PC-3 (cell line): Measurements from ENCODE around the gene EVA1A.

Experiments used
- EZH2 ChIP-seq: fragments of 300-600 bp; sonication (generic); IDR thresholded peaks from one replicate; pipeline ENCODE4 v1.6.1; 2017; ENCODE audit warnings: antibody characterized with exemption, mild to moderate bottlenecking, low read length; ENCODE audit not compliant: unreplicated experiment
- EZH2phosphoT487 ChIP-seq: fragments of 300-600 bp; sonication (generic); IDR thresholded peaks from 2 replicates; pipeline ENCODE4 v1.6.1; 2018; ENCODE audit warnings: mild to moderate bottlenecking, antibody characterized with exemption, low read length, borderline replicate concordance
- TF ChIP-seq, protein P1 (sequence below): fragments of 300-600 bp; sonication (generic); conservative IDR thresholded peaks from 2 replicates; pipeline ENCODE4 v1.5.1; 2017; ENCODE audit warnings: antibody characterized with exemption, low read depth, mild to moderate bottlenecking, low read length

DNA sequence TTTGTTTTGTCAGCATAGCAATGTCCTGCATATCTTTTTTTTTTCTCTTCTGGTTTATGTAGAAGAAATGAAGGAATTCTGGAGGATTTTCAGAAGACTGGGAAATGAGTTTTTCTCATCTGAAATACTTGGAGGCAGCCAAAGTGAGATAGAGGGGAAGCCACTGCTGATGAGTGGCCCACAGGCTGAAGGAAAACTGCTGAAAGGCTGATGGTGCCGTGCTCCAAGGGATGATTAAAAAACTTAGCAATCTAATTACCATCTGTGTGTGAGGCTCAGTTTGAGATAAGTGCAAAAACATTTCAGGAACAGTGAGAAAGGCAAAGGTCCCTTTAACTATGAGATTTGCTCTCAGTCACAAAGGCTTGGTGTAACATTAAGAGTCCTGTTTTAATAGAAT, 98.5 kb downstream of the EVA1A start:
- TF ChIP-seq, protein P1, sequence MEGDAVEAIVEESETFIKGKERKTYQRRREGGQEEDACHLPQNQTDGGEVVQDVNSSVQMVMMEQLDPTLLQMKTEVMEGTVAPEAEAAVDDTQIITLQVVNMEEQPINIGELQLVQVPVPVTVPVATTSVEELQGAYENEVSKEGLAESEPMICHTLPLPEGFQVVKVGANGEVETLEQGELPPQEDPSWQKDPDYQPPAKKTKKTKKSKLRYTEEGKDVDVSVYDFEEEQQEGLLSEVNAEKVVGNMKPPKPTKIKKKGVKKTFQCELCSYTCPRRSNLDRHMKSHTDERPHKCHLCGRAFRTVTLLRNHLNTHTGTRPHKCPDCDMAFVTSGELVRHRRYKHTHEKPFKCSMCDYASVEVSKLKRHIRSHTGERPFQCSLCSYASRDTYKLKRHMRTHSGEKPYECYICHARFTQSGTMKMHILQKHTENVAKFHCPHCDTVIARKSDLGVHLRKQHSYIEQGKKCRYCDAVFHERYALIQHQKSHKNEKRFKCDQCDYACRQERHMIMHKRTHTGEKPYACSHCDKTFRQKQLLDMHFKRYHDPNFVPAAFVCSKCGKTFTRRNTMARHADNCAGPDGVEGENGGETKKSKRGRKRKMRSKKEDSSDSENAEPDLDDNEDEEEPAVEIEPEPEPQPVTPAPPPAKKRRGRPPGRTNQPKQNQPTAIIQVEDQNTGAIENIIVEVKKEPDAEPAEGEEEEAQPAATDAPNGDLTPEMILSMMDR = no peak
- TF ChIP-seq EZH2 (no peak), EZH2phosphoT487 (no peak)
